ENCODE data around the gene NPLOC4. TPM values are rescaled to one million over a fixed set of nuclear protein-coding genes. Genes with fewer than 3 reads are reported as not detected.

The NPLOC4 gene
- total and polyA plus RNA-seq, 2 donors from 2014 or later, result 41.5 to 86.4 TPM

- Histone ChIP-seq H3K36me3 (ENCODE audit: control insufficient read depth in 2 of 3, insufficient read depth in 3 of 3, low read length in 3 of 3) (peaks cover 0 to 11% (median 0%) of the 10 kb centered on the region in 3 donors), H3K4me3 (ENCODE audit: low read length in 3 of 3) (no peak overlapping the region), H3K4me1 (ENCODE audit: control insufficient read depth in 2 of 3, insufficient read depth in 2 of 3, low read depth in 1 of 3, low read length in 3 of 3) (peaks cover 0 to 5% (median 0%) of the 10 kb centered on the region in 3 donors), H3K27me3 (ENCODE audit: control insufficient read depth, insufficient read depth, low read length) (peaks cover 9% of the 10 kb centered on the region), H3K9me3 (ENCODE audit: control insufficient read depth in 2 of 3, insufficient read depth in 1 of 3, low read length in 3 of 3) (no peaks in the 10 kb centered on the region), H3K9ac (ENCODE audit: low read length in 3 of 3) (no peak overlapping the region), H3K27ac (ENCODE audit: low read depth in 2 of 2, low read length in 2 of 2) (no peak overlapping the region)
- intact Hi-C loops (cut with DNase I), result no loop called here
- FAIRE-seq (no peak), DNase-seq (peak in 1 of 5 donors; percentile 57)
- TF ChIP-seq, protein P1, sequence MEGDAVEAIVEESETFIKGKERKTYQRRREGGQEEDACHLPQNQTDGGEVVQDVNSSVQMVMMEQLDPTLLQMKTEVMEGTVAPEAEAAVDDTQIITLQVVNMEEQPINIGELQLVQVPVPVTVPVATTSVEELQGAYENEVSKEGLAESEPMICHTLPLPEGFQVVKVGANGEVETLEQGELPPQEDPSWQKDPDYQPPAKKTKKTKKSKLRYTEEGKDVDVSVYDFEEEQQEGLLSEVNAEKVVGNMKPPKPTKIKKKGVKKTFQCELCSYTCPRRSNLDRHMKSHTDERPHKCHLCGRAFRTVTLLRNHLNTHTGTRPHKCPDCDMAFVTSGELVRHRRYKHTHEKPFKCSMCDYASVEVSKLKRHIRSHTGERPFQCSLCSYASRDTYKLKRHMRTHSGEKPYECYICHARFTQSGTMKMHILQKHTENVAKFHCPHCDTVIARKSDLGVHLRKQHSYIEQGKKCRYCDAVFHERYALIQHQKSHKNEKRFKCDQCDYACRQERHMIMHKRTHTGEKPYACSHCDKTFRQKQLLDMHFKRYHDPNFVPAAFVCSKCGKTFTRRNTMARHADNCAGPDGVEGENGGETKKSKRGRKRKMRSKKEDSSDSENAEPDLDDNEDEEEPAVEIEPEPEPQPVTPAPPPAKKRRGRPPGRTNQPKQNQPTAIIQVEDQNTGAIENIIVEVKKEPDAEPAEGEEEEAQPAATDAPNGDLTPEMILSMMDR (IDR thresholded peaks at IDR 0.05; ENCODE audit: borderline replicate concordance, extremely low read depth, insufficient read depth), result no peak
Measured at GRCh38 chr17:81539571-81539900, 97.4 kb downstream of the NPLOC4 start.

DNA sequence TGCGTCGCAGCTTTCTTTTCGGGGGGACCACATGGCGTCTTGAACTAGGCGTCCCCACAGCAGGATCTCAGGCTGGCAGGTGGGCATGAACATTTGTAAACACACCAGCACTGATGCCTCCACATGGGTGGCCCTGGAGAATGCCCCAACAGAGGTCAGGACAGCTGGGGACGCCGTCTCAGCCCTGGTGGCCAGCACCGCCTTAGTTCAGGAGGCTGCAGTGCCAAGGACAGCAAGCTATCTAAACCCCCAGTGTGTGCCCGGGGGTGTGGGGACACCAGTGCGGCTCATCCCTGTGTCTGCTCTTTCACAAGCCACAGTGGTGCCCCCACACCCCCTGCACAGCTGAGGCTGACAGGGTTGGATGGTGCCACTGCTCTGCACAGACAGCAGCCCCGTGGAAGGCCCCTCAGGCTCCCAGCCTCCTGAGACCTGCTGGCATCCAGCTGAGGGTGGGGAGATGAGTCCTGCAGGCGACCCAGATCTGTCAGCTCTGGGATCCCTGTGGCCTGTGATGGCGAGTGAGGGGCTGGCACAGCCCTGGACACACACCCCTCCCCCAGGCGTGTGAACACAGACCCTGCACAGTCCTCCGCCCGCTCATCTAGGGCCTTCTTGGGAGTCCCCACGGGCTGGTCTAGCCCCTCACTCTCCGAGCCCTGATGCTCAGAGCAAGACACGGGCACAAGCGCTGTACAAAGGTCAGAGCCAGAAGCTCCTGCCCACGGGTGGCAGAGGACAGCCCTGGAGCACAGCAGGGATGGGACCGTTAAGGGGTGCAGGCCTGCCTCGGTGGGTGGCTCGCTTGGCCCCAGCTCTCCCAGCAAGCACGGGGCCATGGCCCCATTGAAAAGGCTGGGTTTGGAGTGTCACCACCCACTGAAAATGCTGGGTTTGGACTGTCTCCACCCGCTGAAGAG, 98.0 kb downstream of the NPLOC4 start:
- intact Hi-C loops (cut with DNase I), result no loop called here
- no peak for FAIRE-seq

DNA sequence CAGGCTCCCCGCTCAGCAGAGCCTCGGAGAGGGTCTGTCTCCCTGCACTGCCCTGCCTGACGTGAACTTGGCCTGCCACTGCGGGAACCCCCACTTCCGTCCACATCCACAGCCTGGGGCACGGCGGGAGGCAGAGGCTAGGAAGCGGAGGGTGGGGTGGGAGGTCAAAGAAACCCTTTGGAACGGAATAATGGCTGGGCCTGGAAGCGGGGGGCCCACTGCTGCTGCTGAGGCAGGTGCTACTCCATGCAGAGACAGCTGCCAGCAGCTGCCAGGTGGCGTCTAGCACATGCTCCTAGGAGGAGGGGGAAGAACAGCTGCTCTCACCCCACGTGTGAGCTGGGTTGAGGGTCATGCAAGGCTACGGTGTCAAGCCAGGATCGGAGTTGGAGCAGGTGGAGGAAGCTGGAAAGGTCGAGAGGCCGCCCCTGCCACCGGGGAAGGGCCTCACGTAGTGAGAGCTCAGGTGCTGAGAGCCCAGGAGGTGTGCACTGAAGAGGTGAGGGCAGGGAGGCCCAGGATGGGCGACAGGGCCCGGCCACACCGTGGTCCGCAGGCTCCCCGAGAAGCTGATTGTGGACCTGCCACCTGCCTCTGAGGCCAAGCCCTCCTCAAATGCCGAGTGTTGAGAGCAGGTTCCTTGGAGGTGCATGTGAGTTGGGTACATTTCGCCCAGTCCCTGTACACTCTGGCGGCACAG, 98.9 kb downstream of the NPLOC4 start:
- FAIRE-seq, result no peak
- peaks cover 9% of the 10 kb centered on the region for H3K27me3 ChIP-seq (ENCODE audit: control insufficient read depth, insufficient read depth, low read length)
- peak in 2 of 5 donors; percentile 37 to 75 for DNase-seq
- TF ChIP-seq, protein P1 (IDR thresholded peaks at IDR 0.05; ENCODE audit: borderline replicate concordance, extremely low read depth, insufficient read depth), result no peak
- intact Hi-C loops (cut with DNase I), result no loop called here
- H3K9me3 ChIP-seq (ENCODE audit: control insufficient read depth in 2 of 3, insufficient read depth in 1 of 3, low read length in 3 of 3), result no peaks in the 10 kb centered on the region
- no peak overlapping the region for H3K9ac ChIP-seq (ENCODE audit: low read length in 3 of 3)
- H3K27ac ChIP-seq (ENCODE audit: low read depth in 2 of 2, low read length in 2 of 2), result no peak overlapping the region
- H3K4me1 ChIP-seq (ENCODE audit: control insufficient read depth in 2 of 3, insufficient read depth in 2 of 3, low read depth in 1 of 3, low read length in 3 of 3), result peaks cover 0 to 10% (median 0%) of the 10 kb centered on the region in 3 donors
- H3K4me3 ChIP-seq (ENCODE audit: low read length in 3 of 3), result no peak overlapping the region
- H3K36me3 ChIP-seq (ENCODE audit: control insufficient read depth in 2 of 3, insufficient read depth in 3 of 3, low read length in 3 of 3), result no peaks in the 10 kb centered on the region

More for the DNA sequence above, 98.0 kb downstream of the NPLOC4 start:
- DNase-seq, result peak in 1 of 5 donors; percentile 52
- Histone ChIP-seq H3K9me3 (ENCODE audit: control insufficient read depth in 2 of 3, insufficient read depth in 1 of 3, low read length in 3 of 3) (no peaks in the 10 kb centered on the region), H3K27me3 (ENCODE audit: control insufficient read depth, insufficient read depth, low read length) (peaks cover 9% of the 10 kb centered on the region), H3K36me3 (ENCODE audit: control insufficient read depth in 2 of 3, insufficient read depth in 3 of 3, low read length in 3 of 3) (peaks cover 0 to 6% (median 0%) of the 10 kb centered on the region in 3 donors), H3K9ac (ENCODE audit: low read length in 3 of 3) (no peak overlapping the region), H3K4me1 (ENCODE audit: control insufficient read depth in 2 of 3, insufficient read depth in 2 of 3, low read depth in 1 of 3, low read length in 3 of 3) (peaks cover 0 to 5% (median 0%) of the 10 kb centered on the region in 3 donors), H3K4me3 (ENCODE audit: low read length in 3 of 3) (no peak overlapping the region), H3K27ac (ENCODE audit: low read depth in 2 of 2, low read length in 2 of 2) (no peak overlapping the region)
- TF ChIP-seq, protein P1 (IDR thresholded peaks at IDR 0.05; ENCODE audit: borderline replicate concordance, extremely low read depth, insufficient read depth), result no peak
